Prostate gland (tissue), 2 donors: ENCODE results near the gene CHCHD4.

Experiments used
- POLR2A ChIP-seq: fragments of 450-650 bp; IDR thresholded peaks from one replicate; pipeline ENCODE4 v1.6.1; 2016; ENCODE audit warnings: antibody characterized with exemption, mild to moderate bottlenecking
- POLR2AphosphoS5 ChIP-seq: sonication (generic); formaldehyde crosslinking; IDR thresholded peaks from one replicate; pipeline ENCODE4 v1.6.1; 2017; ENCODE audit warnings: antibody characterized with exemption
- TF ChIP-seq, protein P1 (sequence below), 4 experiments: fragments of 200-600 bp in 2 of 4; fragments of 450-650 bp in 2 of 4; sonication (generic) in 2 of 4; IDR thresholded peaks; 1 replicate in 3 of 4; 2 replicates in 1 of 4; pipeline ENCODE4 v1.5.1; 2016 to 2019; ENCODE audit warnings: antibody characterized with exemption in 4 of 4, mild to moderate bottlenecking in 2 of 4, moderate library complexity in 2 of 4

DNA sequence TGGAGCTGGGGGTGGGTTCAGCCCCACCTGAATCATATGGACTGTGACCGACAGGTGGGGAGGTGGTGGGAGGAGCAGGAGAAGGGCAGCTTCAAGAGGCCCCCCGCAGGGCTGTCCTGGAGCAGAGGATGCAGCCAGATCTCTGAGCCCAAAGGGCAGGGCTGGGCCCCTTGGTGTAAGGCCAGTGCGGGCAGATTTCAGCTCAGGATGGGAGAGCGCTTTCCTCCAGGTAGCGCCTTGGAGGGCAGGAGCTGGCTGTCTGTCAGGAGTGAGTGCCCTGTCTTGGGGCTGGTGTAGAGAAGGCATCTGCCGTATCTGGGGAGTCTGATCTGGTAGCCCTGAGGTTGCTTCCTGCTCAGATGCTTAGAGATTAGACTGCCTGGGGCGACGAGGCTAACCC is 7.5 kb upstream of the CHCHD4 start:
- TF ChIP-seq POLR2A, result no peak
- TF ChIP-seq, protein P1, sequence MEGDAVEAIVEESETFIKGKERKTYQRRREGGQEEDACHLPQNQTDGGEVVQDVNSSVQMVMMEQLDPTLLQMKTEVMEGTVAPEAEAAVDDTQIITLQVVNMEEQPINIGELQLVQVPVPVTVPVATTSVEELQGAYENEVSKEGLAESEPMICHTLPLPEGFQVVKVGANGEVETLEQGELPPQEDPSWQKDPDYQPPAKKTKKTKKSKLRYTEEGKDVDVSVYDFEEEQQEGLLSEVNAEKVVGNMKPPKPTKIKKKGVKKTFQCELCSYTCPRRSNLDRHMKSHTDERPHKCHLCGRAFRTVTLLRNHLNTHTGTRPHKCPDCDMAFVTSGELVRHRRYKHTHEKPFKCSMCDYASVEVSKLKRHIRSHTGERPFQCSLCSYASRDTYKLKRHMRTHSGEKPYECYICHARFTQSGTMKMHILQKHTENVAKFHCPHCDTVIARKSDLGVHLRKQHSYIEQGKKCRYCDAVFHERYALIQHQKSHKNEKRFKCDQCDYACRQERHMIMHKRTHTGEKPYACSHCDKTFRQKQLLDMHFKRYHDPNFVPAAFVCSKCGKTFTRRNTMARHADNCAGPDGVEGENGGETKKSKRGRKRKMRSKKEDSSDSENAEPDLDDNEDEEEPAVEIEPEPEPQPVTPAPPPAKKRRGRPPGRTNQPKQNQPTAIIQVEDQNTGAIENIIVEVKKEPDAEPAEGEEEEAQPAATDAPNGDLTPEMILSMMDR (IDR thresholded peaks at IDR 0.05), result no peak
- TF ChIP-seq POLR2AphosphoS5, result no peak
